Keratinocyte (primary cell): ENCODE measurements around the gene UNC13A. TPM values are rescaled to one million over a fixed set of nuclear protein-coding genes. Genes with fewer than 3 reads are reported as not detected.

ENCODE experiments used
- DNase-seq: peaks from one replicate; pipeline ENCODE4 v3.0.0-alpha.2; 2011; ENCODE audit warnings: low read depth, missing footprints, low spot score
- FAIRE-seq: peaks from 2 replicates; lab custom pipeline; 2011; peaks lifted over from hg19 to GRCh38; lab: Jason Lieb, UNC
- H2AFZ ChIP-seq: 2 replicates; pipeline ENCODE4 v1.6.0; 2012; ENCODE audit warnings: low read length, control low read depth, inconsistent platforms; ENCODE audit not compliant: control insufficient read depth
- H3K27ac ChIP-seq: 2 replicates; pipeline ENCODE4 v1.5.1; 2011; ENCODE audit warnings: low read length; ENCODE audit not compliant: control insufficient read depth, insufficient read depth
- H3K27me3 ChIP-seq: 3 replicates; pipeline ENCODE4 v1.6.0; 2011; ENCODE audit warnings: low read length; ENCODE audit not compliant: control insufficient read depth, insufficient read depth; ENCODE audit errors: extremely low read depth
- H3K36me3 ChIP-seq, 2 experiments: 2 replicates in 1 of 2; 3 replicates in 1 of 2; pipeline ENCODE4 v1.5.1; 2011; ENCODE audit warnings: low read length in 2 of 2, mild to moderate bottlenecking in 1 of 2; ENCODE audit not compliant: control insufficient read depth in 2 of 2, insufficient read depth in 2 of 2; ENCODE audit errors: extremely low read depth in 1 of 2
- H3K4me1 ChIP-seq: 3 replicates; pipeline ENCODE4 v1.5.1; 2011; ENCODE audit warnings: low read length; ENCODE audit not compliant: control insufficient read depth, insufficient read depth; ENCODE audit errors: extremely low read depth
- H3K4me2 ChIP-seq: 3 replicates; pipeline ENCODE4 v1.6.0; 2011; ENCODE audit warnings: low read depth, low read length; ENCODE audit not compliant: control insufficient read depth, insufficient read depth; ENCODE audit errors: extremely low read depth
- H3K4me3 ChIP-seq, 3 experiments: fragments of 200-600 bp in 1 of 3; sonication (generic) in 1 of 3; 2 replicates in 2 of 3; 3 replicates in 1 of 3; pipeline ENCODE4 v1.5.1; 2011 to 2016; ENCODE audit warnings: low read length in 3 of 3, mild to moderate bottlenecking in 3 of 3, control low read depth in 2 of 3, inconsistent platforms in 1 of 3, low read depth in 1 of 3, mixed read lengths in 1 of 3, mixed run types in 1 of 3, moderate library complexity in 1 of 3; ENCODE audit not compliant: control insufficient read depth in 2 of 3, insufficient read depth in 2 of 3; ENCODE audit errors: extremely low read depth in 1 of 3
- H3K79me2 ChIP-seq: 2 replicates; pipeline ENCODE4 v1.6.0; 2012; ENCODE audit warnings: low read length; ENCODE audit not compliant: control insufficient read depth, insufficient read depth
- H3K9ac ChIP-seq: 3 replicates; pipeline ENCODE4 v1.6.0; 2011; ENCODE audit warnings: low read length; ENCODE audit not compliant: control insufficient read depth, insufficient read depth; ENCODE audit errors: extremely low read depth
- H3K9me1 ChIP-seq: 3 replicates; pipeline ENCODE4 v1.6.0; 2011; ENCODE audit warnings: low read length; ENCODE audit not compliant: control insufficient read depth, insufficient read depth; ENCODE audit errors: extremely low read depth
- H3K9me3 ChIP-seq: 2 replicates; pipeline ENCODE4 v1.5.1; 2012; ENCODE audit warnings: low read depth, low read length; ENCODE audit not compliant: control insufficient read depth
- H4K20me1 ChIP-seq: 3 replicates; pipeline ENCODE4 v1.6.0; 2011; ENCODE audit warnings: low read length; ENCODE audit not compliant: control insufficient read depth, insufficient read depth; ENCODE audit errors: extremely low read depth
- EZH2 ChIP-seq: IDR thresholded peaks from one replicate; pipeline ENCODE4 v1.6.1; 2012; ENCODE audit warnings: inconsistent platforms, mild to moderate bottlenecking, low read length, moderate library complexity
- dilution Hi-C: fragments of 300-500 bp; cut with MboI; formaldehyde crosslinking; loops from one replicate; pipeline ENCODE4 v1.7.0; 2020; ENCODE audit warnings: low sequenced_read_pairs; ENCODE audit not compliant: extremely low pct_ligation_motif_present
- polyA plus RNA-seq, 5 experiments: library from polyadenylated mRNA; depleted of rRNA in 3 of 5; stranded (reverse) in 3 of 5; stranded (forward) in 1 of 5; unstranded in 1 of 5; fragments of >200 nt; gene quantifications; 1 replicate in 1 of 5; 2 replicates in 3 of 5; 3 replicates in 1 of 5; pipeline versions ENCODE4 v1.2.1 to v1.2.3, GENCODE V29; 2011 to 2012; ENCODE audit warnings: missing spikeins in 2 of 5, low read depth in 1 of 5, low replicate concordance in 1 of 5
- TF ChIP-seq, protein P1 (sequence below), 3 experiments: IDR thresholded peaks in 1 of 3; conservative IDR thresholded peaks in 1 of 3; optimal IDR thresholded peaks in 1 of 3; 2 replicates in 2 of 3; 3 replicates in 1 of 3; pipeline versions ENCODE3 to v1.5.1; 2011; ENCODE audit warnings: low read length in 3 of 3, mild to moderate bottlenecking in 3 of 3, moderate library complexity in 2 of 3, control low read depth in 1 of 3, inconsistent platforms in 1 of 3; ENCODE audit not compliant: insufficient read depth in 2 of 3; ENCODE audit errors: extremely low read depth in 1 of 3

UNC13A gene
- polyA plus RNA-seq, 1 donor (not counting 4 experiments of a cell fraction or from before 2014, with no cell fraction given): under 0.01 TPM

DNA sequence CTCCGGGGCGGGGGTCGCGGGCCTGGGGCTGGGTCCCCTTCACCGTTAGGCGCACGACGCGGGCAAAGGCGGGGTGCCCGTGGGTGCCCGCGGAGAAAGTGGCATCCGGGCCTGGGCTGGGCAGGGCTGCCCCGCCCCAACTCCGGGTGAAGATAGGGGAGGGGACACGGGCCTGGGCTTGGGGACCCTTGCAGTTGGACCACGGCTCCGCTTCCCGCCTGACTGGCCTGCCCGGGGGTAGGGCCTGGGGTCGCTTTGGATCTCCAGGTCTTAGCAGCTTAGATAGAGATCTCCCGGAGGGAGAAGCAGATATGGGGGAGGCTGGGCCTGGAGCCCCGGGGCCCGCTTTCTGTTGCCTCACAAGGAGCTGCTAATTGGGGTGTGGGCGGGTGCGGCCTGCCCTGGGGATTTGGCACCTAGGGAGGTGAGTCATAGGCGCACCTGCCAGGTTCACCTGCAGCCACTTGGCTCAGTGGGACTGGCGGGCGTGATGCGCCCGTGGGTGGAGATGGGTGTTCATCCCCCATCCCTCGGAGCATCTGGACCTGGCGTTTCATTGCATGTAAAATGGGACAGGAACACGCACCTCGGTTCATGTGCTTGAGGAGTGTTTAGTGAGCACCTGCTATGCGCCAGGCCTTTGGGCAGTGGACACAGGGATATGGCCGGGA lies 31.7 kb upstream of the UNC13A start:
- Histone ChIP-seq H3K27me3 (no peaks in the 10 kb centered on the region), H3K9me3 (no peaks in the 10 kb centered on the region), H3K79me2 (peaks cover 7% of the 10 kb centered on the region), H3K4me3 (peak overlapping the region; percentile 75 to 90 (median 78)), H4K20me1 (peaks cover 20% of the 10 kb centered on the region), H3K36me3 (peaks cover 3 to 12% of the 10 kb centered on the region in 2 experiments), H3K9me1 (peaks cover 5% of the 10 kb centered on the region), H2AFZ (peak overlapping the region; percentile 9), H3K4me1 (peaks cover 22% of the 10 kb centered on the region), H3K4me2 (peak overlapping the region; percentile 78), H3K9ac (peak overlapping the region; percentile 75), H3K27ac (no peak overlapping the region)
- dilution Hi-C loops: no loop called here
- TF ChIP-seq, protein P1, sequence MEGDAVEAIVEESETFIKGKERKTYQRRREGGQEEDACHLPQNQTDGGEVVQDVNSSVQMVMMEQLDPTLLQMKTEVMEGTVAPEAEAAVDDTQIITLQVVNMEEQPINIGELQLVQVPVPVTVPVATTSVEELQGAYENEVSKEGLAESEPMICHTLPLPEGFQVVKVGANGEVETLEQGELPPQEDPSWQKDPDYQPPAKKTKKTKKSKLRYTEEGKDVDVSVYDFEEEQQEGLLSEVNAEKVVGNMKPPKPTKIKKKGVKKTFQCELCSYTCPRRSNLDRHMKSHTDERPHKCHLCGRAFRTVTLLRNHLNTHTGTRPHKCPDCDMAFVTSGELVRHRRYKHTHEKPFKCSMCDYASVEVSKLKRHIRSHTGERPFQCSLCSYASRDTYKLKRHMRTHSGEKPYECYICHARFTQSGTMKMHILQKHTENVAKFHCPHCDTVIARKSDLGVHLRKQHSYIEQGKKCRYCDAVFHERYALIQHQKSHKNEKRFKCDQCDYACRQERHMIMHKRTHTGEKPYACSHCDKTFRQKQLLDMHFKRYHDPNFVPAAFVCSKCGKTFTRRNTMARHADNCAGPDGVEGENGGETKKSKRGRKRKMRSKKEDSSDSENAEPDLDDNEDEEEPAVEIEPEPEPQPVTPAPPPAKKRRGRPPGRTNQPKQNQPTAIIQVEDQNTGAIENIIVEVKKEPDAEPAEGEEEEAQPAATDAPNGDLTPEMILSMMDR (optimal IDR thresholded peaks at IDR 0.05 in 1 of 3, IDR thresholded peaks at IDR 0.05 in 1 of 3, conservative IDR thresholded peaks at IDR 0.05 in 1 of 3; ENCODE audit: extremely low read depth in 1 of 3, insufficient read depth in 2 of 3, low read length in 3 of 3): no peak
- TF ChIP-seq EZH2: no peak
- DNase-seq: no peak
- FAIRE-seq: no peak

DNA sequence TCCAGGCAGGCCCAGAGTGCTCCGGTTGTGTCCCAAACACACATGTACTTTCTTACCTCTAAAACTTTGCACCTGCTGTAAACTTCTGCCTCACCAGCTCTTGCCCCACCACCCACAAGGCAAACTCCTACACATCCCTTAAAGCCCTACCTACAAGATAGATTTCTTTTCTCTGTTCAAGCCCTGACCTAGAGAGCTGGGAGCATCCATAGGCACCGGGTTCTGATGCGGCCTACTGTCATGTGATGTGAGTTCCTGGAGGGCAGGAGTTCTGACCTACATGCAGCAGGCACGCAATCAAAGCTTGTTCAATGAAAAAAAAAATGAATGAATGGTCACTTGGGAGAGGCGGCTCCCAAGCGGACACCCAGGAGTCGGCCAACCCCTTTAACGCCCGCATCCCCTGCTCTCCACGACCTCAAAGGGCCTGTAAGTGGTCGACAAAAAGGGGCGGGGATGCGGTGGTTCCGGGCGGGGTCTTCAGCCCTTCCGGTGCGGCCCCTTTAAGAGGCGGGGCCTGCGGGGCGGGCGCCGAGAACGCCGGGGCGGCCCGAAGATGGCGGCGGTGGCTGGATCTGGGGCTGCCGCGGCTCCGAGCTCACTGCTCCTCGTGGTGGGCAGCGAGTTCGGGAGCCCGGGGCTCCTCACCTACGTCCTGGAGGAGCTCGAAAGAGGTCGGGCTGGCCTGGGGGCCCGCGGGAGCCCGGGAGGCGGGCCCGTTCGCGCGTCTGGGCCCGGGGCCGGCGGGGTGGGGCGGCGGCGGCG lies 31.0 kb upstream of the UNC13A start, which contains the start of gene MAP1S:
TSS of gene MAP1S (plus strand) at position 534 of the 765 bp plus-strand sequence. CDS start at position 557, 23 bp downstream.
- Histone ChIP-seq H2AFZ (peak within 1 kb of the TSS; percentile 56), H3K27ac (no peak within 1 kb of the TSS), H3K9ac (peak within 1 kb of the TSS; percentile 75), H4K20me1 (peaks cover 20% of the 10 kb centered on the region), H3K4me3 (peak within 1 kb of the TSS; percentile 75 to 90 (median 78)), H3K79me2 (peaks cover 7% of the 10 kb centered on the region), H3K4me1 (peaks cover 22% of the 10 kb centered on the region), H3K36me3 (peaks cover 3 to 8% of the 10 kb centered on the region in 2 experiments), H3K27me3 (no peaks in the 10 kb centered on the region), H3K9me3 (no peaks in the 10 kb centered on the region), H3K4me2 (peak within 1 kb of the TSS; percentile 78), H3K9me1 (peaks cover 5% of the 10 kb centered on the region)
- DNase-seq (no peak), FAIRE-seq (no peak)
- dilution Hi-C loops: no loop called here
- TF ChIP-seq, protein P1 (optimal IDR thresholded peaks at IDR 0.05 in 1 of 3, IDR thresholded peaks at IDR 0.05 in 1 of 3, conservative IDR thresholded peaks at IDR 0.05 in 1 of 3; ENCODE audit: extremely low read depth in 1 of 3, insufficient read depth in 2 of 3, low read length in 3 of 3): no peak
- no peak for TF ChIP-seq EZH2
